Stimulated activated CD4-positive, alpha-beta T cell treated with anti-CD3 and anti-CD28 coated beads, Interleukin-1b, Interleukin-23, amount 100 ng/mL, for 4 hours (primary cell): Measurements from ENCODE around the gene GHRH.

Source experiments
- DNase-seq, 2 donors: peaks; one replicate each; pipeline ENCODE4 v3.0.0-alpha.2; 2020; ENCODE audit warnings: low read depth in 2 of 2

The GHRH gene

GRCh38 chr20:37205130-37205529 lies 56.5 kb downstream of the GHRH start:
- DNase-seq, result no peak

- no peak for DNase-seq
These were observed 57.6 kb downstream of the GHRH start for GRCh38 chr20:37204056-37204455.

- DNase-seq, result no peak
These were observed 59.2 kb downstream of the GHRH start for GRCh38 chr20:37202267-37202943.

- no peak for DNase-seq
These were observed 59.8 kb downstream of the GHRH start for GRCh38 chr20:37201827-37202162.
